Tibial nerve (tissue), 4 donors: ENCODE results near the gene MEDAG. TPM values are rescaled to one million over a fixed set of nuclear protein-coding genes. Genes with fewer than 3 reads are reported as not detected.

Source experiments
- DNase-seq, 2 donors: peaks; one replicate each; pipeline ENCODE4 v3.0.0-alpha.2; 2019; ENCODE audit warnings: low spot score in 2 of 2
- H3K27ac ChIP-seq, 4 donors: fragments of 200-600 bp; sonication (generic) in 3 of 4; one replicate each; pipeline ENCODE4 v1.5.1; 2017 to 2019; ENCODE audit warnings: mild to moderate bottlenecking in 1 of 4
- H3K27me3 ChIP-seq, 2 donors: fragments of 200-600 bp; sonication (generic) in 1 of 2; one replicate each; pipeline versions ENCODE4 v1.5.1 to v1.6.0; 2017 to 2019
- H3K36me3 ChIP-seq, 3 donors: fragments of 200-600 bp; sonication (generic); one replicate each; pipeline ENCODE4 v1.5.1; 2018 to 2019
- H3K4me1 ChIP-seq, 4 donors: fragments of 200-600 bp; sonication (generic) in 3 of 4; one replicate each; pipeline ENCODE4 v1.5.1; 2017 to 2019
- H3K4me3 ChIP-seq, 4 donors: fragments of 200-600 bp; sonication (generic) in 3 of 4; one replicate each; pipeline ENCODE4 v1.5.1; 2017 to 2019; ENCODE audit warnings: mild to moderate bottlenecking in 1 of 4, moderate library complexity in 1 of 4
- H3K9me3 ChIP-seq, 4 donors: fragments of 200-600 bp; sonication (generic) in 3 of 4; one replicate each; pipeline ENCODE4 v1.5.1; 2017 to 2019
- EP300 ChIP-seq, 2 donors: sonication (generic); formaldehyde crosslinking; IDR thresholded peaks; one replicate each; pipeline ENCODE4 v1.6.1; 2017; ENCODE audit warnings: antibody characterized with exemption in 2 of 2, mild to moderate bottlenecking in 1 of 2
- POLR2A ChIP-seq, 2 donors: fragments of 450-650 bp; IDR thresholded peaks; one replicate each; pipeline ENCODE4 v1.6.1; 2017; ENCODE audit warnings: antibody characterized with exemption in 2 of 2, mild to moderate bottlenecking in 2 of 2, moderate library complexity in 2 of 2
- WGBS, 2 donors: methylation state at CpG; one replicate each; pipeline ENCODE4 v1.1.5; 2018; 5-methylcytosine and 5-hydroxymethylcytosine counted together
- total RNA-seq, 4 donors: library from RNA; depleted of rRNA; stranded (reverse); fragments of >200 nt; gene quantifications; one replicate each; pipeline ENCODE4 v1.1.0, GENCODE V29; 2016
- TF ChIP-seq, protein P1 (sequence below), 5 experiments: fragments of 200-600 bp in 3 of 5; fragments of 450-650 bp in 2 of 5; sonication (generic) in 3 of 5; IDR thresholded peaks; one replicate each; pipeline ENCODE4 v1.5.1; 2016 to 2019; ENCODE audit warnings: antibody characterized with exemption in 5 of 5, mild to moderate bottlenecking in 3 of 5, moderate library complexity in 2 of 5

MEDAG gene
- total RNA-seq, 4 donors from 2014 or later, result 95.1 to 151 (median 122) TPM

DNA sequence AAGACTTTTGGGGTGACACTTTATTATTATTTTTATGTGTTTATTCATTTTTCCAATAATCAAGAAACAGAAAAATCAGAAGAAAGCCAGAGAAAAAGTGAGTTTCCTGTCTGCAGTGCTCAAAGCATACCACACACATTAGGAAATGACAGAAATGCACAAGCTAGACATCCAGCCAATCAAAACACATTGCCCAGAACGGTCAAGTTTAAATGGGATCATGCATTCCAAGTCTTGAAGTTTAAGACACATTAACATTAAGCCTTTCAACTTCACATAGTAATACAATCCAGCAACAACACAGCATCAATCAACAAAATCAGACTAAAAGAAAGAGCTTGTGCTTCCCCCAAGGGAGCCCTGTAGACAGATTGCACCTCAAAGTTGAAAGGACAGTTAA, 28.7 kb upstream of the MEDAG start:
- H3K27me3 ChIP-seq, result no peaks in the 10 kb centered on the region
- no peaks in the 10 kb centered on the region for H3K9me3 ChIP-seq
- no peak for DNase-seq
- TF ChIP-seq POLR2A (IDR thresholded peaks at IDR 0.05) (no peak), EP300 (IDR thresholded peaks at IDR 0.05) (no peak)
- TF ChIP-seq, protein P1, sequence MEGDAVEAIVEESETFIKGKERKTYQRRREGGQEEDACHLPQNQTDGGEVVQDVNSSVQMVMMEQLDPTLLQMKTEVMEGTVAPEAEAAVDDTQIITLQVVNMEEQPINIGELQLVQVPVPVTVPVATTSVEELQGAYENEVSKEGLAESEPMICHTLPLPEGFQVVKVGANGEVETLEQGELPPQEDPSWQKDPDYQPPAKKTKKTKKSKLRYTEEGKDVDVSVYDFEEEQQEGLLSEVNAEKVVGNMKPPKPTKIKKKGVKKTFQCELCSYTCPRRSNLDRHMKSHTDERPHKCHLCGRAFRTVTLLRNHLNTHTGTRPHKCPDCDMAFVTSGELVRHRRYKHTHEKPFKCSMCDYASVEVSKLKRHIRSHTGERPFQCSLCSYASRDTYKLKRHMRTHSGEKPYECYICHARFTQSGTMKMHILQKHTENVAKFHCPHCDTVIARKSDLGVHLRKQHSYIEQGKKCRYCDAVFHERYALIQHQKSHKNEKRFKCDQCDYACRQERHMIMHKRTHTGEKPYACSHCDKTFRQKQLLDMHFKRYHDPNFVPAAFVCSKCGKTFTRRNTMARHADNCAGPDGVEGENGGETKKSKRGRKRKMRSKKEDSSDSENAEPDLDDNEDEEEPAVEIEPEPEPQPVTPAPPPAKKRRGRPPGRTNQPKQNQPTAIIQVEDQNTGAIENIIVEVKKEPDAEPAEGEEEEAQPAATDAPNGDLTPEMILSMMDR (IDR thresholded peaks at IDR 0.05), result no peak
- H3K4me3 ChIP-seq, result no peak overlapping the region
- 3% methylated on average over 1 of the region's 1 CpG for WGBS, 2 donors
- H3K4me1 ChIP-seq, result peaks cover 0 to 47% (median 13%) of the 10 kb centered on the region in 4 donors
- H3K27ac ChIP-seq, result no peak overlapping the region
- no peaks in the 10 kb centered on the region for H3K36me3 ChIP-seq

DNA sequence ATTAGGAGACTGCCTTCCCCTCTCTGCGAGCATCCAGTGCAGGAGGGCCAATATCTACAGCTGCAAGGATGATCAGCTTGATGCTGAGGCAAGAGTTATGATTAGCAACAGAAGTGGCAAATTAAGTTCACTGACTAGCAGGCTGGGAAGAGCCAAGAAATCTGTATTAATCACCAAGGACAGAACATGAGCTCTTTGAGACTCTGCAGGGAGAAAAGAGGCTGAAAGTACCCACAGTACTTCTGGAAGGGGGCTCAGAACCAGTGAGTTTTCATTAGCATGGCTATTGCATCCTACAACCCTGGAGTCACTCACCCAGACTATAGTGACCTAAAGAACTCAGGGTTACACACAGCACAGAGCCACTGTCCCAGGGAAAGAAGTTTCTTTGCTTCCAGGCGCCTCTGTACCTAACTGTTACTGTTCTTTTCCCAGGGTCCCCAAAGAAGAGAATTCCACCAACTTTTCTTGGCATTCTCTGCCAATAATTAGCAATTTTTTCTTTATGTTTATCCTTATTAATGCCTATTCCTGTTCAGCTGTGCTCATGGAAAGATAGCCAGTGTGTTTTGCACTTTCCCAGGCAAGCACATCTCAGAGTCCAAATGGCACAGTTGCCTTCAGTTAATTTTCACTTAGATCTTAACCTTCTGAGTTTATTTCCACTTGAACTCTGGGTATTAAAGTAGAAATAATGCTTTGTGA, 25.8 kb upstream of the MEDAG start:
- H3K4me3 ChIP-seq, result no peak overlapping the region
- peaks cover 0 to 27% (median 5%) of the 10 kb centered on the region in 4 donors for H3K4me1 ChIP-seq
- DNase-seq, result no peak
- no peaks in the 10 kb centered on the region for H3K9me3 ChIP-seq
- no peaks in the 10 kb centered on the region for H3K27me3 ChIP-seq
- TF ChIP-seq POLR2A (IDR thresholded peaks at IDR 0.05) (no peak), EP300 (IDR thresholded peaks at IDR 0.05) (no peak)
- TF ChIP-seq, protein P1 (IDR thresholded peaks at IDR 0.05), result no peak
- peak overlapping the region in 2 of 4 donors; percentile 83 to 84 for H3K27ac ChIP-seq
- WGBS, 2 donors, result 77 to 79% methylated on average over 2 of the region's 2 CpGs
- no peaks in the 10 kb centered on the region for H3K36me3 ChIP-seq

DNA sequence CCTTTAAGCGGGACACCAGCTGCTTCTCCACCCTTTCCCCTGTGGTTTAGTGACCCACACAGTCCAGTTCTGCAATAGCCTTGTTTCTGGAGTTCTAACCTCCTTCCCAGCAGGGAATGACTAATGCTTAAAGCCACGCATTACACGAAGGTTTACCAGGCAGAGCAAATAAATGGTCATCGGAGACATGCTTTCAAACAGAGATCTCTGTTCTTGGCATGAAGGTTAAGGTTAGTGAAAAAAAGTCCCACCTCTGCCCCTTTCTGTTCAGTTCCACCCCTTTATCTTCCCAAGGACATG, 25.3 kb upstream of the MEDAG start:
- 56 to 60% methylated on average over 4 of the region's 4 CpGs for WGBS, 2 donors
- H3K4me3 ChIP-seq, result no peak overlapping the region
- no peak for TF ChIP-seq POLR2A (IDR thresholded peaks at IDR 0.05)
- TF ChIP-seq EP300 (IDR thresholded peaks at IDR 0.05), result peak in 1 of 2 donors; percentile 91
- peak overlapping the region; percentile 50 to 84 (median 68) for H3K27ac ChIP-seq
- H3K27me3 ChIP-seq, result no peaks in the 10 kb centered on the region
- peak in 1 of 2 donors; percentile 62 for DNase-seq
- no peaks in the 10 kb centered on the region for H3K9me3 ChIP-seq
- H3K4me1 ChIP-seq, result peaks cover 0 to 27% (median 5%) of the 10 kb centered on the region in 4 donors
- no peaks in the 10 kb centered on the region for H3K36me3 ChIP-seq

DNA sequence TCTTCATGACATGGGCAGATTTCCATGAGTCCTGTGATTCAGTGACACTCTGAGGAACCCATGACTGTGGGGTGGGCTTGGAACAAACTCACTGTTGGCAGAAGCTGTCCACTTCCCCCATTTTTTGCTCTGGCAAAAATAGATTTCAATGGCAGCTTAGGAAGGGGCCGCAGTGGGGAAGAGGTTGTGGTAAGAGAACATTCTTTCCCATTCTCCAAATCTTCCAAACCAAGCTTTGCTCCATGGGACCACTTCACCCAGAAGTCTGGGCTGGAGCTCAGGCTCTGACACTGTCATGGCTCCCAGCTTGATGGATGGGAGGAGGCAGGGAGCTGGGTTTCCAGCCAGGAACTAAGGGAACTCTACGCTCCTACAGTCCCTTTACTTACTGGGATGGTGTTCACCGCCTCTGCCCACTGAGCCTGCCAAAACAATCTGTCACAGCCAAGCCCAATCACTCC, 24.9 kb upstream of the MEDAG start:
- DNase-seq, result no peak
- TF ChIP-seq, protein P1 (IDR thresholded peaks at IDR 0.05), result no peak
- TF ChIP-seq POLR2A (IDR thresholded peaks at IDR 0.05), result no peak
- H3K4me1 ChIP-seq, result peaks cover 0 to 27% (median 5%) of the 10 kb centered on the region in 4 donors
- WGBS, 2 donors, result 69 to 78% methylated on average over 3 of the region's 3 CpGs
- no peaks in the 10 kb centered on the region for H3K27me3 ChIP-seq
- no peaks in the 10 kb centered on the region for H3K9me3 ChIP-seq
- H3K4me3 ChIP-seq, result no peak overlapping the region
- H3K36me3 ChIP-seq, result no peaks in the 10 kb centered on the region
- H3K27ac ChIP-seq, result peak overlapping the region; percentile 50 to 84 (median 68)

DNA sequence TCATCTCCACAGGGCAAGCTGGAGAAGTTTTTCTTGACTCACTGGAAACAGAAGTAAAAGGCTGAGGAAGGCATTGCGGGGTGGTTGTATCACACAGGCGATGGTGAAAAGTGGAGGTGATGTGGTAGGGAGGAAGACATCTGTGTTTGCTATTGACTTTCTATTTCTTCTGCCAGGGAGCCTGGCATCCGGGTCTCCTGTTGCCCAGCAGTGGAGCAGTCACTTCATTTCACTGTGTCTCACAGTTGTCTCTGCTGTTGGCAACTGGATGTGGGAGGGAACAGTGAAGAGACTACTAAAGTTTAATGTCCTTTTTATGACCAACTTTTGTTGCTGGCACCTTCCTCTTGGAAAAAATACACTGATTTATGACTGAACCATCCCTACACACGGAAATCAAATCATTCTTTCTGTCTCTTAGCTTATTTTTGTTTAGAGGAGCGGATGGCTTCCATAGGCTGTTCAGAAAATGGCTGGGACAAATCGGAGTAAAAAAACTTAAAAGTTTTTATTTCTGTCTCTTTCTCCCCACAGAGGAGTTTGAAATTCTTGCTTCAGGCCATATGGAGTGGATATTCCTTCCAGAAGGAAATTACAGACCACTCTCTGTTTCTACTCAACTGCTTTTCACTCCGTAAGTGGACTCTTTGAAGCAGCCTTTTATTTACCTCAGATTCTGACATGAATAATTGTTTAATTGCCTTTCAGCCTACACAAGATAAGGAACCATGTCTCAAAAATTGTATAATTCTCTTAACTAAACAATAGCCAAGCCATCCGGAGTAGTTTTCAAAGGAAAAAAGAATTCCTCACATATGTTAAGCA, 23.8 kb upstream of the MEDAG start:
- no peaks in the 10 kb centered on the region for H3K27me3 ChIP-seq
- H3K4me1 ChIP-seq, result peaks cover 0 to 25% (median 5%) of the 10 kb centered on the region in 4 donors
- no peaks in the 10 kb centered on the region for H3K36me3 ChIP-seq
- WGBS, 2 donors, result 57 to 60% methylated on average over 8 of the region's 8 CpGs
- H3K9me3 ChIP-seq, result no peaks in the 10 kb centered on the region
- no peak for DNase-seq
- TF ChIP-seq, protein P1 (IDR thresholded peaks at IDR 0.05), result no peak
- no peak for TF ChIP-seq POLR2A (IDR thresholded peaks at IDR 0.05)
- TF ChIP-seq EP300 (IDR thresholded peaks at IDR 0.05), result no peak
- no peak overlapping the region for H3K4me3 ChIP-seq
- peak overlapping the region in 2 of 4 donors; percentile 83 to 84 for H3K27ac ChIP-seq
